ENCODE data around the gene UBAC1. TPM values are rescaled to one million over a fixed set of nuclear protein-coding genes. Genes with fewer than 3 reads are reported as not detected.

The UBAC1 gene
- total RNA-seq, 1 experiment from 2014 or later: 54.8 TPM

GRCh38 chr9:135991771-135992170 lies 30.6 kb upstream of the UBAC1 start:
- Histone ChIP-seq H3K4me2 (ENCODE audit: low read length) (no peak overlapping the region), H3K9me3 (ENCODE audit: control insufficient read depth in 1 of 2, insufficient read depth in 1 of 2, low read depth in 1 of 2, low read length in 2 of 2) (no peaks in the 10 kb centered on the region), H3K79me2 (ENCODE audit: insufficient read depth, low read length) (no peaks in the 10 kb centered on the region), H3K36me3 (ENCODE audit: control insufficient read depth in 1 of 2, insufficient read depth in 2 of 2, low read length in 2 of 2) (no peaks in the 10 kb centered on the region), H3K27me3 (ENCODE audit: insufficient read depth, low read length) (no peaks in the 10 kb centered on the region), H2AFZ (ENCODE audit: low read depth, low read length, poor library complexity, severe bottlenecking) (no peak overlapping the region), H3K9ac (ENCODE audit: low read length) (no peak overlapping the region), H4K20me1 (ENCODE audit: insufficient read depth) (no peaks in the 10 kb centered on the region), H3K9me2 (ENCODE audit: insufficient read depth) (no peaks in the 10 kb centered on the region), H3K27ac (ENCODE audit: low read depth, low read length) (no peak overlapping the region), H3K4me1 (ENCODE audit: control insufficient read depth in 1 of 2, insufficient read depth in 2 of 2, low read length in 2 of 2) (peaks cover 12 to 32% of the 10 kb centered on the region in 2 experiments), H3K4me3 (replicated peaks in 1 of 2; ENCODE audit: low read depth in 1 of 2, low read length in 2 of 2) (no peak overlapping the region)
- DNase-seq (ENCODE audit: low read depth, low spot score): no peak
- ChIA-PET RAD21 (ENCODE audit: low non-redundant PET in 1 of 2, low total read pairs in 2 of 2, uncharacterized antibody in 2 of 2, unreplicated experiment in 2 of 2) (interaction anchor here in 1 of 2 experiments (0.5 kb wide), 1 partner anchor 132 kb away, joined by 4 read pairs; no protein-coding TSS in a partner anchor), POLR2A (no interaction called here), CTCF (no interaction called here)
- intact Hi-C loops (cut with micrococcal nuclease): no loop called here
- TF ChIP-seq YY1 (IDR thresholded peaks at IDR 0.05; ENCODE audit: extremely low read depth, insufficient replicate concordance, low read depth, low read length): no peak
- TF ChIP-seq EZH2phosphoT487 (IDR thresholded peaks at IDR 0.05; ENCODE audit: borderline replicate concordance): no peak
- no peak for TF ChIP-seq SIN3A (IDR thresholded peaks at IDR 0.05; ENCODE audit: low read depth)
- no peak for TF ChIP-seq CEBPB (IDR thresholded peaks at IDR 0.05; ENCODE audit: low read depth)
- TF ChIP-seq JUND (IDR thresholded peaks at IDR 0.05): no peak
- no peak for TF ChIP-seq CBX3 (IDR thresholded peaks at IDR 0.05; ENCODE audit: low read depth)
- no peak for TF ChIP-seq CTCF (IDR thresholded peaks at IDR 0.05 in 2 of 3, conservative IDR thresholded peaks at IDR 0.05 in 1 of 3; ENCODE audit: borderline replicate concordance in 1 of 3, insufficient read depth in 1 of 3, low read depth in 2 of 3, low read length in 2 of 3)
- TF ChIP-seq EGR1 (IDR thresholded peaks at IDR 0.05; ENCODE audit: low read depth): no peak
- no peak for TF ChIP-seq ZBTB33 (IDR thresholded peaks at IDR 0.05; ENCODE audit: extremely low read depth, insufficient replicate concordance, low read length)
- TF ChIP-seq TCF7L2 (IDR thresholded peaks at IDR 0.05; ENCODE audit: borderline replicate concordance, extremely low read depth, insufficient read depth, insufficient read length): no peak
- no peak for TF ChIP-seq FOSL1 (IDR thresholded peaks at IDR 0.05; ENCODE audit: low read depth)
- no peak for TF ChIP-seq POLR2AphosphoS5 (IDR thresholded peaks at IDR 0.05; ENCODE audit: low read depth, low read length)
- TF ChIP-seq RAD21 (IDR thresholded peaks at IDR 0.05; ENCODE audit: low read depth): no peak
- no peak for TF ChIP-seq ELF1 (IDR thresholded peaks at IDR 0.05; ENCODE audit: borderline replicate concordance, low read depth)
- no peak for TF ChIP-seq MAX (IDR thresholded peaks at IDR 0.05)
- TF ChIP-seq ZFX (IDR thresholded peaks at IDR 0.05): no peak
- TF ChIP-seq POLR2A (IDR thresholded peaks at IDR 0.05; ENCODE audit: borderline replicate concordance, extremely low read depth, insufficient read depth, insufficient read length): no peak
- no peak for TF ChIP-seq EZH2 (IDR thresholded peaks at IDR 0.05)
- TF ChIP-seq ZNF274 (IDR thresholded peaks at IDR 0.05; ENCODE audit: low read depth, low read length): no peak
- TF ChIP-seq ATF3 (IDR thresholded peaks at IDR 0.05): no peak
- no TSS peak for BruUV-seq (replicated peaks)
- ATAC-seq: no peak
